ENCODE data around the gene PIEZO1.

DNA sequence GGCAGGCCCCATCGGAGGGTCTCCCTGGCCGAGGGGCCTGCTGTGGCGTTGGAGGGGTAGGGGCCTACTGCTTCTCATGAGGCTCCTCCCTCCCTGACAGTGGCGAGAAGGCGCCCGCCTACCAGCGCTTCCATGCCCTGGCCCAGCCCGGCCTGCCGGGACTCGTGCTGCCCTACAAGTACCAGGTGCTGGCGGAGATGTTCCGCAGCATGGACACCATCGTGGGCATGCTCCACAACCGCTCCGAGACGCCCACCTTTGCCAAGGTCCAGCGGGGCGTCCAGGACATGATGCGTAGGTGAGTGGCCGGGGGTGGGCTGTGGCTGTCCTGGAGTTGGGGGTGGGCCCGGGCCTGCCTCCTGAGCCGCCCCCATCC lies 20.3 kb upstream of the PIEZO1 start:
- TF ChIP-seq, protein P1, sequence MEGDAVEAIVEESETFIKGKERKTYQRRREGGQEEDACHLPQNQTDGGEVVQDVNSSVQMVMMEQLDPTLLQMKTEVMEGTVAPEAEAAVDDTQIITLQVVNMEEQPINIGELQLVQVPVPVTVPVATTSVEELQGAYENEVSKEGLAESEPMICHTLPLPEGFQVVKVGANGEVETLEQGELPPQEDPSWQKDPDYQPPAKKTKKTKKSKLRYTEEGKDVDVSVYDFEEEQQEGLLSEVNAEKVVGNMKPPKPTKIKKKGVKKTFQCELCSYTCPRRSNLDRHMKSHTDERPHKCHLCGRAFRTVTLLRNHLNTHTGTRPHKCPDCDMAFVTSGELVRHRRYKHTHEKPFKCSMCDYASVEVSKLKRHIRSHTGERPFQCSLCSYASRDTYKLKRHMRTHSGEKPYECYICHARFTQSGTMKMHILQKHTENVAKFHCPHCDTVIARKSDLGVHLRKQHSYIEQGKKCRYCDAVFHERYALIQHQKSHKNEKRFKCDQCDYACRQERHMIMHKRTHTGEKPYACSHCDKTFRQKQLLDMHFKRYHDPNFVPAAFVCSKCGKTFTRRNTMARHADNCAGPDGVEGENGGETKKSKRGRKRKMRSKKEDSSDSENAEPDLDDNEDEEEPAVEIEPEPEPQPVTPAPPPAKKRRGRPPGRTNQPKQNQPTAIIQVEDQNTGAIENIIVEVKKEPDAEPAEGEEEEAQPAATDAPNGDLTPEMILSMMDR (IDR thresholded peaks at IDR 0.05), result no peak
- TF ChIP-seq POLR2A (IDR thresholded peaks at IDR 0.05) (no peak), POLR2AphosphoS5 (IDR thresholded peaks at IDR 0.05) (no peak)
